ENCODE measurements around the gene FGGY.
"Not testable (repeated sequence)": the region's sequence is repeated elsewhere in the genome, so short reads cannot be mapped to it uniquely, and the experiment has no call there.

The FGGY gene

GRCh38 chr1:59579222-59579621, 282.3 kb downstream of the FGGY start:
- no peak for DNase-seq (ENCODE audit: low read depth)

GRCh38 chr1:59580257-59580656, 283.4 kb downstream of the FGGY start:
- DNase-seq (ENCODE audit: low read depth): no peak

DNA sequence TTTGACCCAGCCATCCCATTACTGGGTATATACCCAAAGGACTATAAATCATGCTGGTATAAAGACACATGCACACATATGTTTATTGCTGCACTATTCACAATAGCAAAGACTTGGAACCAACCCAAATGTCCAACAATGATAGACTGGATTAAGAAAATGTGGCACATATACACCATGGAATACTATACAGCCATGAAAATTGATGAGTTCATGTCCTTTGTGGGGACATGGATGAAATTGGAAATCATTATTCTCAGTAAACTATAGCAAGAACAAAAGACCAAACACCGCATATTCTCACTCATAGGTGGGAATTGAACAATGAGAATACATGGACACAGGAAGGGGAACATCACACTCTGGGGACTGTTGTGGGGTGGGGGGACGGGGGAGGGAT, 295.5 kb downstream of the FGGY start:
- DNase-seq (ENCODE audit: low read depth): not testable (repeated sequence)

GRCh38 chr1:59592924-59593323, 296.0 kb downstream of the FGGY start:
- DNase-seq (ENCODE audit: low read depth): no peak

DNA sequence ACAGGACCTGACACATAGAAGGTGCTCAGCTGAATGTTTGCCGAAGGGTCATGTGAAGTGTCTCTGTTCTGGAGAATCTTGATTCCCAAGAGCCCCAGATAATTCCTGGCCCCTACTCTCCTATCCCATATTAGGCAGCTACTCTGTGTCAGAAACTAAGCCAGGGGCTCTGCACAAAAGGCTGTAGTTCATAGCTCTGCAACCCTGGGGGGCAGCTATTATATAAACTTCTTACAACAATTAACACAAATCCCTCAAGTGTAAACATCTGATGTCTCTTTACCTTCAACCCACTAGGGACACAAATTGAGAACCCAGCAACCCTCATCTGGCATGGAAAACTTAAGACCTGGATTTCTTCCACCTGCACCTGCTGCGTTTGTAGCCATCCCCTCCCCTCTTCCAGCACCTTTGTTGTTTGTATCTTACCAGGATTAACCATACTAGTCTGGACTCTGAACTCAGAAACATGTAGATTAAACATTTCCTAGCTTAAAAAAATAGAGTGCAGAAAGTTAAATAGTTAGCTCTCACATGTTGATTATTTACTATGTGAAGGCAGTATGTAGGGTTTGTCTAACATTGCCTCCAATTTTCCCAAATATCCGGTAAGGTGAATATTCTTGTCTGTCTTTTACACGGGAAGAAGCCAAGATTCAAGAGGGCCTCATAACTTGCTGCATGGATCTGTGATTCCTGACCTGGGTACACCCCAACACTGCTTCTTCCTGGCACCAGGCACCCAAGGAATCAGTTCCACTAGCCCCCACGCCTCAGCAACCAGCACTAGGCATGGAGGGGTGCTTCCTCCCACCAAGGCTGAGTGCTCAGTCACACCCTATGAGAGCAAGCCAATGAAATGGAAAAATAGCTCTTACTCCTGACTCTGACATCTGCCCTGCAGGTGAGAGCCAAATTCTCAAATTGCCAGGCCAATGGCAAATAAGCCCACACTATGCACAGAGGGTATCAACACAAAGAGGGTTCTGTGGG, 297.2 kb downstream of the FGGY start:
- no peak for DNase-seq (ENCODE audit: low read depth)

DNA sequence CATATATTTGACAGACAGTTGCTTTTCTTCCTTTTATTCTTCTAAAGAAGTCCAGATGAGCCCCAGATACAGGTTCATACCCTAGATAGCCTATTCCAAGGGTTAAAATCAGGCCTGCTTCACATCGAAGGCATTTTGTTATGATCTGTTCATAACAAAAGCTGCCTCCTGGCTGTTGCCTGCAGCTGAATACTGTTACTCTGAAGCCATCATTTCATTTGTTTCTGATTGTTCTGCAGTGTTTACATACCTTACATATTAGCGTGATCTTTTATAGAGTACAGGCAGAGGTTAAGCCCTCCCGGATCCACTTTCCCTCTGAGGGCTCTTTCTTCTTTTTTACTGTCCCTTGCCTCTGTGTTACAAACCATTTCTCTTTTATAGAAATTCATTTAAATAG, 298.9 kb downstream of the FGGY start:
- DNase-seq (ENCODE audit: low read depth): no peak

GRCh38 chr1:59596432-59596831, 299.5 kb downstream of the FGGY start:
- no peak for DNase-seq (ENCODE audit: low read depth)

GRCh38 chr1:59596956-59597355, 300.1 kb downstream of the FGGY start:
- no peak for DNase-seq (ENCODE audit: low read depth)

DNA sequence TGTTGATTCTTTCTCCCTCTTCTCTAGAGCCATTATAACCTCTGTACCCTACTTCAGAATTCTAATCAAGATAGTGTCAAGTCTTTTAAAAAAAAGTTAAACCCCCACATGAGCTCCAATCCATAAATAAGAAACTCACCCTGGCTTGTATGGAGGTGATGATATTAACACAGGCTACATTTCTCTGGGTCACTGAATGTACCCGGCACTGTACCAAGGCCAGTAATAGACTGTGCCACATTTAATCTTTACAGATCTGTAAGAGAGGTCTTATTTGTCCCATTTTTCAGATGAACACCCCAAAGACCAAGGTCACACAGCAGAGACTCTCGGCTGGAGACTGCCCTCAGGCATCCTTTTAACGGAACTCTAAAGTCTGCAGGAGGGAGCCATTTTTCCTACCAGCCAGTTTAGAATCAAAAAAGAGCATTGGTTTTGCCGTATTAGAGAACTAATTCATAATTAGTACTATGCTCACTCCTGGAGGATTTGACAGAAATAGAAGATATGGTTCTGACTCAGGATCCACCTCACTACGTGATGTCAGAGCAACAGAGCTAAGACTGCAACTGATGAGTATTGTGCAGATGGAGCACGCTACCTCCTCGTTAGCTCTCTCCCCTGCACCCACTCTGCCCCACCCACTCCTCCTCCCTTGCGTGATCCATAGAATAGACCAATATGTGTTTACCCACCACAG, 300.7 kb downstream of the FGGY start:
- no peak for DNase-seq (ENCODE audit: low read depth)

- no peak for DNase-seq (ENCODE audit: low read depth)
These were observed 301.2 kb downstream of the FGGY start for GRCh38 chr1:59598120-59598440.

GRCh38 chr1:59601041-59601441, 304.1 kb downstream of the FGGY start:
- no peak for DNase-seq (ENCODE audit: low read depth)

GRCh38 chr1:59601811-59602210, 304.9 kb downstream of the FGGY start:
- DNase-seq (ENCODE audit: low read depth): no peak

DNA sequence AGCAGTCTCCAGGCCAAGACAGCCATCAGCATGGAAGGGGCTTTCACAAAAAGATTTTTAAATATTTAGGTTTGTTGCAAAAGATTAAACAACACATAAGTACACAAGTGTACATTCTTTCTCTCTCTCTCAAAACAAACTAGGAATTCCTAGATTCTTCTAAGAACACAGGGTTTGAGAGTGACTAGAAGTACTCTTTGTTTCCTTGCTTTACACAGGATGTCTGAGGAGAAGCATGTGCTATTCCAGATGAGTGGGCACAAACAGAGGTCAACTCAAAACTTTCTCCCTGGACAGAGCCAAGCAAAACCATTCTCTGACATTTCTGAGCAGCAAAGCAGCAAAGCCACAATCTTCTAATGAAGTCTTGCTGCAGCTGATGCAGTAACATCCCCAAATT, 307.3 kb downstream of the FGGY start:
- DNase-seq (ENCODE audit: low read depth): no peak

DNA sequence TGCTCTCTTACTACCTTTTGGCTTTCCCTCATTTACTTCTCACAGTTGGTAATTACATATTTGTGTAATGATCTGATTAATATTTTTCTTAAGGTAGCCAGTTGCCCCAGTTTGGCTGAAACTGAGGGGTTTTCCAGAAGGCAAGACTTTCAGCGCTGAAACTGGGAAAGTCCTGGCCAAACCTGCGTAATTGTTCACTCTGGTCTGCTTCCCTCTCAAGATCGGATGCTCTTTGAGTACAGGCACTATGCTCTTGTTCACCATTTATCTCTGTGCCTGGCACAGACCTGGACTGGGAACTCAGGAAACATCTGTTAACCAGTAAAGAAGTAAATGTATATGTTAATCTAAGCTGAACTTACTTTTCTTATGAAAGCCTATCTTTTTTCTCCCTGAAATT, 308.3 kb downstream of the FGGY start:
- no peak for DNase-seq (ENCODE audit: low read depth)

DNA sequence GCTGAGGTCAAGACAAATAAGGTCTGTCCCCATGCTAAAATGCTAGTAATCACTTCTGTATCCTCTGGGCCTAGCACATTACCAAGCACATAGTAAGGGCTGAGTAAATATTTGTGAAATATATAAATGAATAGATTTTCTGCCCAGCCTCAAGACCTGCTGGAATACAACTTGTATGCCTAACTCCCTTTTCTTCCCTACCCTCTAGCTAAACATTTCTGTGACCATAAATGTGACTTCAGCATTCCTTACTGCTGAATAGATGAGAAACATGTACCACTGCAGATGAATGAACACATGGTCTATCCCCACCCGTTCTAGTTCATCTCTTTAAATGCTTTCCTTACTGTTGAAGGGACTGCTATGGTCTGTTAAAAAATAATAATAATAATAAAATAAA, 308.9 kb downstream of the FGGY start:
- DNase-seq (ENCODE audit: low read depth): no peak

DNA sequence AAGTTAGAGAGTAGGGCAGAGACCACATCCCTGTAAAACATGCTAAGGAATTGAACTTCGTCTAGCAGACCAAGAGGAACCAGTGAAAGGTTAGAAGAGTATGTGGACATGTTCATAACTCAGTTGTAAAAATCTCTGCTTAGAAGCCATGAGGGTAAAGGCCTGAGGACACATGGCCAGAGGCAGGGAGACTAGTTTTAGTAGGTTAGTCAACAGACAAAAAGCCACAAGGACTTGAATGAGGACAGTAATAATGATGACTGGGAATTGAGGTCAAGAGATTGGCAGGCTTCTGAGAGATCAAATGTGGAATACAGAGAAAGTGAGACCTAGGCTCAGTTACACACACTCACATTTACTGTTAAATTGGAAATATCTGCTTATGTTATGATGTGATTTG, 312.4 kb downstream of the FGGY start:
- DNase-seq (ENCODE audit: low read depth): no peak

- not testable (repeated sequence) for DNase-seq (ENCODE audit: low read depth)
These were observed 313.6 kb downstream of the FGGY start for GRCh38 chr1:59610499-59610898.

GRCh38 chr1:59617434-59617833, 320.5 kb downstream of the FGGY start:
- DNase-seq (ENCODE audit: low read depth): no peak

- no peak for DNase-seq (ENCODE audit: low read depth)
These were observed 322.7 kb downstream of the FGGY start for GRCh38 chr1:59619557-59619956.

DNA sequence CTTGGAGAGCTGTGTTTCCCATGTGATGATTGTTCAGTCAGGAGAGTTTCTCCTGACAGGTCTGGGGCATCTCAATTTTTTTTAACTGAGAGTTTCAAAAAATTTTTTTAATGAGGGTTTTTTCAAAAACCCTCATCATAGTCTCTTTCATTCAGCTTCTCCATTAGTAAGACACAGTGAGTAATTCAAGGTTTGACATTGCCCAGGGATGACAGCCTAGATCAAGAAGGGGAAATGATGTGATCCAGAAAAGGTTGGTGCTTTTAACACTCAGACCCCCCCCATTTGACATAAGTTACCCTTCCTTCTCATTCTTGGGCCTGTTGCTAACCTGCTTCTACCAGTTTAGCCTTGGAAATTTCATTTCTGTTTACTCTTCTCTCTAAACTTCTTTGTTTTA, 328.5 kb downstream of the FGGY start:
- DNase-seq (ENCODE audit: low read depth): no peak

- DNase-seq (ENCODE audit: low read depth): no peak
These were observed 334.8 kb downstream of the FGGY start for GRCh38 chr1:59631561-59632255.

- no peak for DNase-seq (ENCODE audit: low read depth)
These were observed 338.2 kb downstream of the FGGY start for GRCh38 chr1:59635097-59635496.

- DNase-seq (ENCODE audit: low read depth): no peak
These were observed 341.4 kb downstream of the FGGY start for GRCh38 chr1:59638231-59638711.
